DND-41 (cell line): ENCODE measurements around the gene NEUROD2.

Source experiments
- EZH2 ChIP-seq: IDR thresholded peaks from 3 replicates; pipeline ENCODE4 v1.6.1; 2012; ENCODE audit warnings: borderline replicate concordance, low read depth, mild to moderate bottlenecking, moderate library complexity, low read length, inconsistent platforms; ENCODE audit not compliant: severe bottlenecking
- TF ChIP-seq, protein P1 (sequence below): IDR thresholded peaks from 2 replicates; pipeline ENCODE4 v1.5.1; 2012; ENCODE audit warnings: borderline replicate concordance, low read length, moderate library complexity, mild to moderate bottlenecking; ENCODE audit not compliant: poor library complexity, severe bottlenecking; ENCODE audit errors: extremely low read depth

DNA sequence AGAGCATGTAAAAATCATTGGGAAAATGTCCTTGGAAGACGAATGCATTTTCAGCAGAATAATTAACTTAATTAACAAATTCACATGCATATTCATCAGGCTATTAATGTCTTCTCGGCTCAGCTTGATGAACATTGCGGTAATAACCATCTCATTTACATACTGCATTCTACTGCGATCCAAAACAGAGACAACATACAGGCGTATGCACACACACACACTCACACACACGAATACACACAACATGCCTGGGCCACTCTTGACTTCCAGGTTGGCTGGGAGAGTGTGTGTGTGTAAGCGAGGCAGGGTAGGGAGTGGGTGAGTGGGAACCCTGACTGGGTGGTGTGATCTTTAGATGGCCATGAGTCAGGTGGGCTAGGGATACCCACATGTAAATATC lies 44.7 kb downstream of the NEUROD2 start:
- TF ChIP-seq, protein P1, sequence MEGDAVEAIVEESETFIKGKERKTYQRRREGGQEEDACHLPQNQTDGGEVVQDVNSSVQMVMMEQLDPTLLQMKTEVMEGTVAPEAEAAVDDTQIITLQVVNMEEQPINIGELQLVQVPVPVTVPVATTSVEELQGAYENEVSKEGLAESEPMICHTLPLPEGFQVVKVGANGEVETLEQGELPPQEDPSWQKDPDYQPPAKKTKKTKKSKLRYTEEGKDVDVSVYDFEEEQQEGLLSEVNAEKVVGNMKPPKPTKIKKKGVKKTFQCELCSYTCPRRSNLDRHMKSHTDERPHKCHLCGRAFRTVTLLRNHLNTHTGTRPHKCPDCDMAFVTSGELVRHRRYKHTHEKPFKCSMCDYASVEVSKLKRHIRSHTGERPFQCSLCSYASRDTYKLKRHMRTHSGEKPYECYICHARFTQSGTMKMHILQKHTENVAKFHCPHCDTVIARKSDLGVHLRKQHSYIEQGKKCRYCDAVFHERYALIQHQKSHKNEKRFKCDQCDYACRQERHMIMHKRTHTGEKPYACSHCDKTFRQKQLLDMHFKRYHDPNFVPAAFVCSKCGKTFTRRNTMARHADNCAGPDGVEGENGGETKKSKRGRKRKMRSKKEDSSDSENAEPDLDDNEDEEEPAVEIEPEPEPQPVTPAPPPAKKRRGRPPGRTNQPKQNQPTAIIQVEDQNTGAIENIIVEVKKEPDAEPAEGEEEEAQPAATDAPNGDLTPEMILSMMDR: no peak
- TF ChIP-seq EZH2: no peak
